Activated naive CD8-positive, alpha-beta T cell treated with anti-CD3 and anti-CD28 coated beads for 36 hours (primary cell): Measurements from ENCODE around the gene REM2. TPM values are rescaled to one million over a fixed set of nuclear protein-coding genes. Genes with fewer than 3 reads are reported as not detected.
A peak's percentile ranks its signal among the peaks of the same experiment; 100 is the strongest.
"Not testable (repeated sequence)": the region's sequence is repeated elsewhere in the genome, so short reads cannot be mapped to it uniquely, and the experiment has no call there.

Experiments used
- DNase-seq: peaks from one replicate; pipeline ENCODE4 v3.0.0; 2021
- H3K27ac Mint-ChIP-seq: one replicate; pipeline ENCODE4 v1.8.0; 2022; ENCODE audit warnings: mild to moderate bottlenecking, moderate library complexity, mixed read lengths
- H3K27me3 Mint-ChIP-seq: one replicate; pipeline ENCODE4 v1.8.0; 2022; ENCODE audit warnings: mild to moderate bottlenecking, mixed read lengths
- H3K36me3 Mint-ChIP-seq: one replicate; pipeline ENCODE4 v1.8.0; 2021; ENCODE audit warnings: mild to moderate bottlenecking, mixed read lengths
- H3K4me1 Mint-ChIP-seq: one replicate; pipeline ENCODE4 v1.8.0; 2021; ENCODE audit warnings: mixed read lengths
- H3K4me3 Mint-ChIP-seq: one replicate; pipeline ENCODE4 v1.8.0; 2022; ENCODE audit warnings: mild to moderate bottlenecking, moderate library complexity, mixed read lengths
- H3K9me3 Mint-ChIP-seq: one replicate; pipeline ENCODE4 v1.8.0; 2022; ENCODE audit warnings: mixed read lengths
- total RNA-seq, 2 experiments: library from RNA; stranded (reverse); gene quantifications; one replicate each; pipeline ENCODE4 v1.2.3, GENCODE V29; 2021

REM2 gene
- total RNA-seq, 2 experiments from 2014 or later, result 0.14 to 0.19 TPM

DNA sequence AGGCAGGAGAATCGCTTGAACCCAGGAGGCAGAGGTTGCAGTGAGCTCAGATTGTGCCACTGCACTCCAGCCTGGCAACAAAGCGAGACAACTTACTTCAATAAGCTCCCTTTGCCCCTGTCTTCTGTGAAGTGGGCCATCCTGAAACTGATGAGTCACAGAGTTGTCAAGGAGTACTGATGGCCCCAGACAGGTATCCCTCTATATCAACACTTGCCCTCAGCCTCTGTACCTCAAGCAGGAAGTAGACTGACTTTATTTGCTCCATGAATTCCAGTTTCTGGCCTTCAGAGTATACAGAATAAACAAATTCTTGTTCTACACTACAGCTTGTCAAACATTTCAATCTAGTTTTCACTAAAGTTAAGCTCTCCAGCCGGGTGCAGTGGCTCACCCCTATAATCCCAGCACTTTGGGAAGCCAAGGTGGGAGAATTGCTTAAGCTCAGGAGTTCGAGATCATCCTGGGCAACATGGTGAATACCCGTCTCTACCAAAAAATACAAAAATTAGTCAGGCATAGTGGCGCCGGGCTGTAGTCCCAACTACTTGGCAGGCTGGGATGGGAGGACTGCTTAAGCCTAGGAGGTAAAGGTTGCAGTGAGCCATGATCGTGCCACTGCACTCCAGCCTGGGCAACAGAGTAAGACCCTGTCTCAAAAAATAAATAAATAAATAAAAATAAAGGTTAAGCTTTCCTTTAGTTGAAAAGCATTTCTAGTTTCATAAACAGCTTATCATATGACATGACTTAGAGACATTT lies 27.9 kb upstream of the REM2 start:
- H3K27ac Mint-ChIP-seq, result no peak overlapping the region
- peaks cover 29% of the 10 kb centered on the region for H3K4me1 Mint-ChIP-seq
- peak; percentile 24 for DNase-seq
- peaks cover 4% of the 10 kb centered on the region for H3K36me3 Mint-ChIP-seq
- peaks cover 33% of the 10 kb centered on the region for H3K27me3 Mint-ChIP-seq
- peaks cover 1% of the 10 kb centered on the region for H3K9me3 Mint-ChIP-seq
- H3K4me3 Mint-ChIP-seq, result no peak overlapping the region

DNA sequence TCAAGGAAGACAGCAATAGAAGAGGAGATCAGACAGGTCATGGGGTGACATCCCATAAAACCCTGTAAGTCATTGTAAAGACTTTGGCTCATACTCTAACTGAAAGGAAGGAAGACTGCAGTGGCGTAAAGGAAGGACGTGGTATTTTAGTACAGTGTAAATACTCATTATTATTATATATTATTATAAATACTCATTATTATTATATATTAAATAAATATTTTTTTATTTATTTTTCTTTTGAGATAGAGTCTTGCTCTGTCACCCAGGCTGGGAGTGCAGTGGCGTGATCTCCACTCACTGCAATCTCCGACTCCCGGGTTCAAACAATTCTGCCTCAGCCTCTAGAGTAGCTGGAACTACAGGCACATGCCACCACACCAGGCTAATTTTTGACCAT lies 26.6 kb upstream of the REM2 start:
- Mint-ChIP-seq H3K4me3 (no peak overlapping the region), H3K4me1 (peaks cover 29% of the 10 kb centered on the region), H3K9me3 (peaks cover 1% of the 10 kb centered on the region), H3K36me3 (peaks cover 4% of the 10 kb centered on the region), H3K27ac (no peak overlapping the region), H3K27me3 (peaks cover 40% of the 10 kb centered on the region)
- DNase-seq, result no peak

DNA sequence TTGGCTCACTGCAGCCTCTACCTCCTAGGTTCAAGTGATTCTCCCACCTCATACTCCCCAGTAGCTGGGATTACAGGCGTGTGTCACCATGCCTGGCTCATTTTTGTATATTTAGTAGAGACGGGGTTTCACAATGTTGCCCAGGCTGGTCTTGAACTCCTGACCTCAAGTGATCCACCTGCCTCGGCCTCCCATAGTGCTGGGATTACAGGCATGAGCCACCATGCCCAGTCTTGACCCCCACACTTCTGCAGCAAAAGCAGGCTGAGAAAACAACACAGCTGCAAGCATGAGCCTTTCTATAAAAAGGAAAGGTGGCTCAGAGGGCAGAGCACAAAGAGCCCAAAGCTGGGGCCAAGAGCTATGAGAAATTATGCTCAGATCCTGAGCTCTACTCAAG lies 22.6 kb upstream of the REM2 start:
- H3K4me3 Mint-ChIP-seq, H3K27ac Mint-ChIP-seq, H3K9me3 Mint-ChIP-seq, DNase-seq, H3K36me3 Mint-ChIP-seq: not testable (repeated sequence)
- Mint-ChIP-seq H3K4me1 (peaks cover 13% of the 10 kb centered on the region), H3K27me3 (peaks cover 43% of the 10 kb centered on the region)

DNA sequence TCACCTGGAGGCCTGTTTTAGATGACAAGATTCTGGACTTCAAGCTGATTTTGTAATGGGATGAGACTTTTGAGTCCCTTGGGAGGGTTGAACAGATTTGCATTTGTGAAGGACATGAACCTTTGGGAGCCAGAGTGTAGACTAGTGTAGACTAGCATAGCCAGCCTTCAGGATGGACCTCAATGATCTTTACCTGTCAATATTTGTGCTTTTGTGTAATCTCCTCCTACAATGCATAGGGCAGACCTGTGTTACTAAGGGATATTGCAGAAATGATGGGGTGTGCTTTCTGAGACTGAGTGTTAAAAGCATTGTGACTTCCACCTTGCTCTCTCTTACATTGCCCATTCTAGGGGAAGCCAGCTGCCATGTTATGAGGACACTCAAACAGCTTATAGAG lies 21.4 kb upstream of the REM2 start:
- H3K4me3 Mint-ChIP-seq, result no peak overlapping the region
- peaks cover 34% of the 10 kb centered on the region for H3K27me3 Mint-ChIP-seq
- H3K27ac Mint-ChIP-seq, result no peak overlapping the region
- H3K4me1 Mint-ChIP-seq, result peaks cover 13% of the 10 kb centered on the region
- peaks cover 4% of the 10 kb centered on the region for H3K36me3 Mint-ChIP-seq
- no peak for DNase-seq
- H3K9me3 Mint-ChIP-seq, result peaks cover 1% of the 10 kb centered on the region

- H3K27me3 Mint-ChIP-seq, result peaks cover 15% of the 10 kb centered on the region
- DNase-seq, result no peak
- no peak overlapping the region for H3K27ac Mint-ChIP-seq
- no peaks in the 10 kb centered on the region for H3K9me3 Mint-ChIP-seq
- H3K36me3 Mint-ChIP-seq, result peaks cover under 1% of the 10 kb centered on the region
- H3K4me1 Mint-ChIP-seq, result peaks cover 4% of the 10 kb centered on the region
- no peak overlapping the region for H3K4me3 Mint-ChIP-seq
Measured at GRCh38 chr14:22864979-22865378, 18.0 kb upstream of the REM2 start.

- no peaks in the 10 kb centered on the region for H3K9me3 Mint-ChIP-seq
- no peak for DNase-seq
- peaks cover 11% of the 10 kb centered on the region for H3K4me1 Mint-ChIP-seq
- H3K36me3 Mint-ChIP-seq, result no peaks in the 10 kb centered on the region
- no peak overlapping the region for H3K4me3 Mint-ChIP-seq
- peaks cover 14% of the 10 kb centered on the region for H3K27me3 Mint-ChIP-seq
- no peak overlapping the region for H3K27ac Mint-ChIP-seq
Measured at GRCh38 chr14:22865424-22866405, 17.3 kb upstream of the REM2 start.

DNA sequence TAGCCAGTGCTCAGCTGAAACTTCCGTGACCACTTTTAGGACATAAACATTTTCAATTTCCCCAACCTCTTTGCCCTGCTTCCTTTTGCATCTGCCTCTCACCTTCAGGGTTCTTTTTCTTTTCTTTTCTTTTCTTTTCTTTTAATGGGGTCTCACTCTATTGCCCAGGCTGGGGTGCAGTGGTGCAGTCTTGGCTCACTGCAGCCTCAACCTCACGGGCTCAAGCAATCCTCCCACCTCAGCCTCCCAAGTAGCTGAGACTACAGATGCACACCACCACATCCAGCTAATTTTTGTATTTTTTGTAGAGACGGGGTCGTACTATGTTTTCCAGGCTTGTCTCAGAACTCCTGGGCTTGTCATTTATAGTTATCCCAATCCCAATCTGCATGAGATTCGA lies 16.1 kb upstream of the REM2 start:
- no peak for DNase-seq
- Mint-ChIP-seq H3K27ac (no peak overlapping the region), H3K4me1 (peaks cover 17% of the 10 kb centered on the region), H3K36me3 (no peaks in the 10 kb centered on the region), H3K9me3 (no peaks in the 10 kb centered on the region), H3K27me3 (peaks cover 2% of the 10 kb centered on the region), H3K4me3 (no peak overlapping the region)

GRCh38 chr14:22870811-22871223 lies 12.2 kb upstream of the REM2 start:
- H3K36me3 Mint-ChIP-seq, result peaks cover 1% of the 10 kb centered on the region
- peak overlapping the region; percentile 89 for H3K4me3 Mint-ChIP-seq

GRCh38 chr14:22871224-22872032 lies 11.6 kb upstream of the REM2 start, which contains the start of gene LRP10:
Gene LRP10, plus strand, starts transcription at chr14:22871740. Its CDS starts 564 bp downstream, at chr14:22872304.
- H3K27ac Mint-ChIP-seq, result peak within 1 kb of the TSS; percentile 99
- no peaks in the 10 kb centered on the region for H3K9me3 Mint-ChIP-seq
- peaks cover 33% of the 10 kb centered on the region for H3K4me1 Mint-ChIP-seq
- H3K4me3 Mint-ChIP-seq, result peak within 1 kb of the TSS; percentile 89
- H3K36me3 Mint-ChIP-seq, result peaks cover 6% of the 10 kb centered on the region
- no peaks in the 10 kb centered on the region for H3K27me3 Mint-ChIP-seq
- DNase-seq, result peak; percentile 84

More at GRCh38 chr14:22870811-22871223, 12.2 kb upstream of the REM2 start:
- no peaks in the 10 kb centered on the region for H3K27me3 Mint-ChIP-seq
- H3K9me3 Mint-ChIP-seq, result no peaks in the 10 kb centered on the region
- peaks cover 29% of the 10 kb centered on the region for H3K4me1 Mint-ChIP-seq
- no peak for DNase-seq
- H3K27ac Mint-ChIP-seq, result peak overlapping the region; percentile 99

GRCh38 chr14:22872033-22872832 lies 10.8 kb upstream of the REM2 start:
- H3K27ac Mint-ChIP-seq, result peak overlapping the region; percentile 99
- peak overlapping the region; percentile 89 for H3K4me3 Mint-ChIP-seq
- H3K36me3 Mint-ChIP-seq, result peaks cover 6% of the 10 kb centered on the region
- DNase-seq, result peak; percentile 61
- no peaks in the 10 kb centered on the region for H3K9me3 Mint-ChIP-seq
- no peaks in the 10 kb centered on the region for H3K27me3 Mint-ChIP-seq
- peaks cover 33% of the 10 kb centered on the region for H3K4me1 Mint-ChIP-seq

DNA sequence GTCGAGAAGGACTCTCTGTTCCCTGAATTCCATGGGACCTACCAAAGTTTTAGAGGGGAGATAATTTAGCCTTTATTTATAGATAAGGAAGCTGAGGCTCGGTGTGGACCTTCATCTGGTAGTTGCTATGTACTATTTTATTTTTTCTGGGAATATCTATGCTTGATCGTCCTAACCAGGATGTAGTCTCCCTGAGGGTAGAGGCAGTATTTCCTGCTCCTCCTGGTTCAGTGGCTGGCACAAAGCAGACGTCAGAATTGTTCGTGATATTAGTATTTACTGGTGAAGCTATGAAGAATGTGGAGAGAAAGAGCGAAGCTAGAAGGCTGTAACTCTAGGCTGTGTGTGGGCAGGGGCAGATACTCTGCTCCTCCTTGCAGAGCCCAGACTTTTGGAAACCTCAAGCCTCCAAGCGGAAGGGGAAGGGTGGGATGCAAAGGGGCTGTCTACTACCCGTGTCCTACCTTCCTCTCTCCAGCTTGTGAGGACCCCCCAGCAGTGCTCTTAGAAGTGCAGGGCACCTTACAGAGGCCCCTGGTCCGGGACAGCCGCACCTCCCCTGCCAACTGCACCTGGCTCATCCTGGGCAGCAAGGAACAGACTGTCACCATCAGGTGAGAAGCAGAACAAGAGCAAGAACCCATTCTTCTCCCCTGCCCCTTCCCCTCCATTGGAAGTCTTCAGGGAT lies 10.0 kb upstream of the REM2 start:
- H3K4me1 Mint-ChIP-seq, result peaks cover 33% of the 10 kb centered on the region
- H3K9me3 Mint-ChIP-seq, result no peaks in the 10 kb centered on the region
- peaks cover 6% of the 10 kb centered on the region for H3K36me3 Mint-ChIP-seq
- DNase-seq, result no peak
- peak overlapping the region; percentile 89 for H3K27ac Mint-ChIP-seq
- H3K27me3 Mint-ChIP-seq, result no peaks in the 10 kb centered on the region
- peak overlapping the region; percentile 89 for H3K4me3 Mint-ChIP-seq

GRCh38 chr14:22875003-22875747 lies 7.8 kb upstream of the REM2 start:
- H3K36me3 Mint-ChIP-seq, result peaks cover 6% of the 10 kb centered on the region
- H3K4me3 Mint-ChIP-seq, result no peak overlapping the region
- no peak for DNase-seq

GRCh38 chr14:22875748-22876319 lies 7.2 kb upstream of the REM2 start:
- Mint-ChIP-seq H3K27me3 (no peaks in the 10 kb centered on the region), H3K27ac (no peak overlapping the region), H3K4me3 (no peak overlapping the region), H3K9me3 (no peaks in the 10 kb centered on the region), H3K36me3 (peaks cover 6% of the 10 kb centered on the region), H3K4me1 (peaks cover 23% of the 10 kb centered on the region)
- DNase-seq, result no peak

More at GRCh38 chr14:22875003-22875747, 7.8 kb upstream of the REM2 start:
- Mint-ChIP-seq H3K27ac (no peak overlapping the region), H3K9me3 (no peaks in the 10 kb centered on the region), H3K4me1 (peaks cover 29% of the 10 kb centered on the region), H3K27me3 (no peaks in the 10 kb centered on the region)
